Measurements from ENCODE around the gene ASCC1. TPM values are rescaled to one million over a fixed set of nuclear protein-coding genes. Genes with fewer than 3 reads are reported as not detected.
A peak's percentile ranks its signal among the peaks of the same experiment; 100 is the strongest.
"Not testable (repeated sequence)": the region's sequence is repeated elsewhere in the genome, so short reads cannot be mapped to it uniquely, and the experiment has no call there.

ASCC1 gene
- total RNA-seq, 1 donor from 2014 or later: 35.6 TPM

- no peak for TF ChIP-seq CTCF (conservative IDR thresholded peaks at IDR 0.05)
- Mint-ChIP-seq H3K27me3 (ENCODE audit: low read depth) (no peaks in the 10 kb centered on the region), H3K4me1 (peaks cover 20% of the 10 kb centered on the region), H3K27ac (ENCODE audit: unreplicated experiment) (no peak overlapping the region), H3K9me3 (no peaks in the 10 kb centered on the region), H3K36me3 (ENCODE audit: low read depth) (peaks cover 2% of the 10 kb centered on the region), H3K4me3 (no peak overlapping the region)
- no peak for DNase-seq (ENCODE audit: low read depth, low spot score)
Observed at GRCh38 chr10:72220637-72221036, 4.6 kb upstream of the ASCC1 start.

- Mint-ChIP-seq H3K4me1 (peaks cover 29% of the 10 kb centered on the region), H3K36me3 (ENCODE audit: low read depth) (peaks cover 2% of the 10 kb centered on the region), H3K9me3 (no peaks in the 10 kb centered on the region), H3K27ac (ENCODE audit: unreplicated experiment) (no peak overlapping the region), H3K4me3 (no peak overlapping the region), H3K27me3 (ENCODE audit: low read depth) (no peaks in the 10 kb centered on the region)
- no peak for TF ChIP-seq CTCF (conservative IDR thresholded peaks at IDR 0.05)
- DNase-seq (ENCODE audit: low read depth, low spot score): no peak
Observed at GRCh38 chr10:72219235-72219814, 3.2 kb upstream of the ASCC1 start.

GRCh38 chr10:72218726-72219125 lies 2.6 kb upstream of the ASCC1 start:
- no peaks in the 10 kb centered on the region for H3K27me3 Mint-ChIP-seq (ENCODE audit: low read depth)
- TF ChIP-seq CTCF (conservative IDR thresholded peaks at IDR 0.05): no peak
- peaks cover 2% of the 10 kb centered on the region for H3K36me3 Mint-ChIP-seq (ENCODE audit: low read depth)
- H3K4me3 Mint-ChIP-seq: no peak overlapping the region
- no peak for DNase-seq (ENCODE audit: low read depth, low spot score)
- peaks cover 29% of the 10 kb centered on the region for H3K4me1 Mint-ChIP-seq
- H3K27ac Mint-ChIP-seq (ENCODE audit: unreplicated experiment): no peak overlapping the region
- no peaks in the 10 kb centered on the region for H3K9me3 Mint-ChIP-seq

GRCh38 chr10:72218325-72218724 lies 2.2 kb upstream of the ASCC1 start:
- peaks cover 26% of the 10 kb centered on the region for H3K4me1 Mint-ChIP-seq
- no peaks in the 10 kb centered on the region for H3K9me3 Mint-ChIP-seq
- peaks cover 2% of the 10 kb centered on the region for H3K36me3 Mint-ChIP-seq (ENCODE audit: low read depth)
- TF ChIP-seq CTCF (conservative IDR thresholded peaks at IDR 0.05): no peak
- no peaks in the 10 kb centered on the region for H3K27me3 Mint-ChIP-seq (ENCODE audit: low read depth)
- DNase-seq (ENCODE audit: low read depth, low spot score): no peak
- H3K27ac Mint-ChIP-seq (ENCODE audit: unreplicated experiment): no peak overlapping the region
- H3K4me3 Mint-ChIP-seq: peak overlapping the region; percentile 67

GRCh38 chr10:72211832-72212231 lies 4.2 kb downstream of the ASCC1 start:
- H3K9me3 Mint-ChIP-seq; H3K27me3 Mint-ChIP-seq (ENCODE audit: low read depth); H3K4me3 Mint-ChIP-seq; DNase-seq (ENCODE audit: low read depth, low spot score); H3K36me3 Mint-ChIP-seq (ENCODE audit: low read depth); H3K27ac Mint-ChIP-seq (ENCODE audit: unreplicated experiment): not testable (repeated sequence)
- peaks cover 24% of the 10 kb centered on the region for H3K4me1 Mint-ChIP-seq

- not testable (repeated sequence) for H3K9me3 Mint-ChIP-seq; DNase-seq (ENCODE audit: low read depth, low spot score); H3K4me3 Mint-ChIP-seq
Observed at GRCh38 chr10:72211381-72211780, 4.7 kb downstream of the ASCC1 start.

GRCh38 chr10:72208526-72208925 lies 7.5 kb downstream of the ASCC1 start:
- not testable (repeated sequence) for H3K4me1 Mint-ChIP-seq; DNase-seq (ENCODE audit: low read depth, low spot score); H3K4me3 Mint-ChIP-seq; H3K27ac Mint-ChIP-seq (ENCODE audit: unreplicated experiment); H3K27me3 Mint-ChIP-seq (ENCODE audit: low read depth); H3K9me3 Mint-ChIP-seq; H3K36me3 Mint-ChIP-seq (ENCODE audit: low read depth)

More at GRCh38 chr10:72211381-72211780, 4.7 kb downstream of the ASCC1 start:
- H3K27ac Mint-ChIP-seq (ENCODE audit: unreplicated experiment); H3K27me3 Mint-ChIP-seq (ENCODE audit: low read depth); H3K36me3 Mint-ChIP-seq (ENCODE audit: low read depth): not testable (repeated sequence)
- peaks cover 20% of the 10 kb centered on the region for H3K4me1 Mint-ChIP-seq

Data from neural crest cell (in vitro differentiated cells).